ENCODE measurements around the gene PEX3.

PEX3 gene

GRCh38 chr6:143429970-143430369 lies 20.6 kb upstream of the PEX3 start:
- TF ChIP-seq, protein P1, sequence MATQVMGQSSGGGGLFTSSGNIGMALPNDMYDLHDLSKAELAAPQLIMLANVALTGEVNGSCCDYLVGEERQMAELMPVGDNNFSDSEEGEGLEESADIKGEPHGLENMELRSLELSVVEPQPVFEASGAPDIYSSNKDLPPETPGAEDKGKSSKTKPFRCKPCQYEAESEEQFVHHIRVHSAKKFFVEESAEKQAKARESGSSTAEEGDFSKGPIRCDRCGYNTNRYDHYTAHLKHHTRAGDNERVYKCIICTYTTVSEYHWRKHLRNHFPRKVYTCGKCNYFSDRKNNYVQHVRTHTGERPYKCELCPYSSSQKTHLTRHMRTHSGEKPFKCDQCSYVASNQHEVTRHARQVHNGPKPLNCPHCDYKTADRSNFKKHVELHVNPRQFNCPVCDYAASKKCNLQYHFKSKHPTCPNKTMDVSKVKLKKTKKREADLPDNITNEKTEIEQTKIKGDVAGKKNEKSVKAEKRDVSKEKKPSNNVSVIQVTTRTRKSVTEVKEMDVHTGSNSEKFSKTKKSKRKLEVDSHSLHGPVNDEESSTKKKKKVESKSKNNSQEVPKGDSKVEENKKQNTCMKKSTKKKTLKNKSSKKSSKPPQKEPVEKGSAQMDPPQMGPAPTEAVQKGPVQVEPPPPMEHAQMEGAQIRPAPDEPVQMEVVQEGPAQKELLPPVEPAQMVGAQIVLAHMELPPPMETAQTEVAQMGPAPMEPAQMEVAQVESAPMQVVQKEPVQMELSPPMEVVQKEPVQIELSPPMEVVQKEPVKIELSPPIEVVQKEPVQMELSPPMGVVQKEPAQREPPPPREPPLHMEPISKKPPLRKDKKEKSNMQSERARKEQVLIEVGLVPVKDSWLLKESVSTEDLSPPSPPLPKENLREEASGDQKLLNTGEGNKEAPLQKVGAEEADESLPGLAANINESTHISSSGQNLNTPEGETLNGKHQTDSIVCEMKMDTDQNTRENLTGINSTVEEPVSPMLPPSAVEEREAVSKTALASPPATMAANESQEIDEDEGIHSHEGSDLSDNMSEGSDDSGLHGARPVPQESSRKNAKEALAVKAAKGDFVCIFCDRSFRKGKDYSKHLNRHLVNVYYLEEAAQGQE (IDR thresholded peaks at IDR 0.05; ENCODE audit: insufficient replicate concordance, low read depth): no peak
- TF ChIP-seq SPI1 (IDR thresholded peaks at IDR 0.05; ENCODE audit: borderline replicate concordance, low read depth): no peak
- TF ChIP-seq POLR2AphosphoS5 (IDR thresholded peaks at IDR 0.05; ENCODE audit: low read depth): no peak
- TF ChIP-seq GABPA (IDR thresholded peaks at IDR 0.05; ENCODE audit: low read depth): no peak
- TF ChIP-seq, protein P2, sequence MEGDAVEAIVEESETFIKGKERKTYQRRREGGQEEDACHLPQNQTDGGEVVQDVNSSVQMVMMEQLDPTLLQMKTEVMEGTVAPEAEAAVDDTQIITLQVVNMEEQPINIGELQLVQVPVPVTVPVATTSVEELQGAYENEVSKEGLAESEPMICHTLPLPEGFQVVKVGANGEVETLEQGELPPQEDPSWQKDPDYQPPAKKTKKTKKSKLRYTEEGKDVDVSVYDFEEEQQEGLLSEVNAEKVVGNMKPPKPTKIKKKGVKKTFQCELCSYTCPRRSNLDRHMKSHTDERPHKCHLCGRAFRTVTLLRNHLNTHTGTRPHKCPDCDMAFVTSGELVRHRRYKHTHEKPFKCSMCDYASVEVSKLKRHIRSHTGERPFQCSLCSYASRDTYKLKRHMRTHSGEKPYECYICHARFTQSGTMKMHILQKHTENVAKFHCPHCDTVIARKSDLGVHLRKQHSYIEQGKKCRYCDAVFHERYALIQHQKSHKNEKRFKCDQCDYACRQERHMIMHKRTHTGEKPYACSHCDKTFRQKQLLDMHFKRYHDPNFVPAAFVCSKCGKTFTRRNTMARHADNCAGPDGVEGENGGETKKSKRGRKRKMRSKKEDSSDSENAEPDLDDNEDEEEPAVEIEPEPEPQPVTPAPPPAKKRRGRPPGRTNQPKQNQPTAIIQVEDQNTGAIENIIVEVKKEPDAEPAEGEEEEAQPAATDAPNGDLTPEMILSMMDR (IDR thresholded peaks at IDR 0.05; ENCODE audit: insufficient read depth, low read length): no peak
- H3K4me3 ChIP-seq (replicated peaks; ENCODE audit: insufficient read depth, low read length): no peak overlapping the region
- DNase-seq (ENCODE audit: low read depth in 1 of 2, low spot score in 1 of 2): no peak
- no peaks in the 10 kb centered on the region for H3K27me3 ChIP-seq (ENCODE audit: insufficient read depth, poor library complexity, severe bottlenecking)
- no peak overlapping the region for H3K27ac ChIP-seq (replicated peaks)

- TF ChIP-seq, protein P1 (IDR thresholded peaks at IDR 0.05; ENCODE audit: insufficient replicate concordance, low read depth): no peak
- TF ChIP-seq SPI1 (IDR thresholded peaks at IDR 0.05; ENCODE audit: borderline replicate concordance, low read depth): no peak
- no peak for TF ChIP-seq GABPA (IDR thresholded peaks at IDR 0.05; ENCODE audit: low read depth)
- H3K27ac ChIP-seq (replicated peaks): no peak overlapping the region
- H3K27me3 ChIP-seq (ENCODE audit: insufficient read depth, poor library complexity, severe bottlenecking): no peaks in the 10 kb centered on the region
- no peak for DNase-seq (ENCODE audit: low read depth in 1 of 2, low spot score in 1 of 2)
- H3K4me3 ChIP-seq (replicated peaks; ENCODE audit: insufficient read depth, low read length): no peak overlapping the region
Observed at GRCh38 chr6:143431226-143431625, 19.4 kb upstream of the PEX3 start.

DNA sequence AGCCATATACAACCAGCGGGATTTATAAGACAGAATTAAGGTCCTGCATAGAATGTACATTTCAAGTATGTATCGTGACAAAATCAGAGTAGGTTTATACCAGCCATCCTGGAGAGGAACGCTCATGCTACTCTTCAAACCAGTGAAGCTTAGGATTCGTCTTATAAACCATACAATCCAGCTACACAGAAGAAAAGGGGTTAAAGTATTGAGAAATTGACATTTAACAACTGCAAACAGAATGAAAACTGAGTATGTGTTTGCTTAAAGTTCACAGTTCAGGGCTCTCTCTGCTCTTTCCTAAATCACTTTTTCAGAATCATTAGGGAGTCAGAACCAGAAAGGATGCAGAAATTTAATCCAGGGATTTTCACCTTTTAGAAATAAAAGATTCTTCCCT lies 18.0 kb upstream of the PEX3 start:
- DNase-seq (ENCODE audit: low read depth in 1 of 2, low spot score in 1 of 2): no peak

More for the DNA sequence above, 18.0 kb upstream of the PEX3 start:
- no peak overlapping the region for H3K27ac ChIP-seq (replicated peaks)
- H3K4me3 ChIP-seq (replicated peaks; ENCODE audit: insufficient read depth, low read length): no peak overlapping the region
- no peaks in the 10 kb centered on the region for H3K27me3 ChIP-seq (ENCODE audit: insufficient read depth, poor library complexity, severe bottlenecking)
- TF ChIP-seq POLR2AphosphoS5 (IDR thresholded peaks at IDR 0.05; ENCODE audit: low read depth) (no peak), SPI1 (IDR thresholded peaks at IDR 0.05; ENCODE audit: borderline replicate concordance, low read depth) (no peak), GABPA (IDR thresholded peaks at IDR 0.05; ENCODE audit: low read depth) (no peak)
- TF ChIP-seq, protein P2 (IDR thresholded peaks at IDR 0.05; ENCODE audit: insufficient read depth, low read length): no peak
- TF ChIP-seq, protein P1 (IDR thresholded peaks at IDR 0.05; ENCODE audit: insufficient replicate concordance, low read depth): no peak

Data from HL-60 (cell line).